Tibial nerve (tissue), 4 donors: ENCODE results near the gene TSHZ2. TPM values are rescaled to one million over a fixed set of nuclear protein-coding genes. Genes with fewer than 3 reads are reported as not detected.

Experiments used
- DNase-seq, 2 donors: peaks; one replicate each; pipeline ENCODE4 v3.0.0-alpha.2; 2019; ENCODE audit warnings: low spot score in 2 of 2
- H3K27ac ChIP-seq, 4 donors: fragments of 200-600 bp; sonication (generic) in 3 of 4; one replicate each; pipeline ENCODE4 v1.5.1; 2017 to 2019; ENCODE audit warnings: mild to moderate bottlenecking in 1 of 4
- H3K27me3 ChIP-seq, 2 donors: fragments of 200-600 bp; sonication (generic) in 1 of 2; one replicate each; pipeline versions ENCODE4 v1.5.1 to v1.6.0; 2017 to 2019
- H3K36me3 ChIP-seq, 3 donors: fragments of 200-600 bp; sonication (generic); one replicate each; pipeline ENCODE4 v1.5.1; 2018 to 2019
- H3K4me1 ChIP-seq, 4 donors: fragments of 200-600 bp; sonication (generic) in 3 of 4; one replicate each; pipeline ENCODE4 v1.5.1; 2017 to 2019
- H3K4me3 ChIP-seq, 4 donors: fragments of 200-600 bp; sonication (generic) in 3 of 4; one replicate each; pipeline ENCODE4 v1.5.1; 2017 to 2019; ENCODE audit warnings: mild to moderate bottlenecking in 1 of 4, moderate library complexity in 1 of 4
- H3K9me3 ChIP-seq, 4 donors: fragments of 200-600 bp; sonication (generic) in 3 of 4; one replicate each; pipeline ENCODE4 v1.5.1; 2017 to 2019
- EP300 ChIP-seq, 2 donors: sonication (generic); formaldehyde crosslinking; IDR thresholded peaks; one replicate each; pipeline ENCODE4 v1.6.1; 2017; ENCODE audit warnings: antibody characterized with exemption in 2 of 2, mild to moderate bottlenecking in 1 of 2
- POLR2A ChIP-seq, 2 donors: fragments of 450-650 bp; IDR thresholded peaks; one replicate each; pipeline ENCODE4 v1.6.1; 2017; ENCODE audit warnings: antibody characterized with exemption in 2 of 2, mild to moderate bottlenecking in 2 of 2, moderate library complexity in 2 of 2
- WGBS, 2 donors: methylation state at CpG; one replicate each; pipeline ENCODE4 v1.1.5; 2018; 5-methylcytosine and 5-hydroxymethylcytosine counted together
- total RNA-seq, 4 donors: library from RNA; depleted of rRNA; stranded (reverse); fragments of >200 nt; gene quantifications; one replicate each; pipeline ENCODE4 v1.1.0, GENCODE V29; 2016
- TF ChIP-seq, protein P1 (sequence below), 5 experiments: fragments of 200-600 bp in 3 of 5; fragments of 450-650 bp in 2 of 5; sonication (generic) in 3 of 5; IDR thresholded peaks; one replicate each; pipeline ENCODE4 v1.5.1; 2016 to 2019; ENCODE audit warnings: antibody characterized with exemption in 5 of 5, mild to moderate bottlenecking in 3 of 5, moderate library complexity in 2 of 5

TSHZ2 gene
- total RNA-seq, 4 donors from 2014 or later = 20.9 to 33.7 (median 25.1) TPM

DNA sequence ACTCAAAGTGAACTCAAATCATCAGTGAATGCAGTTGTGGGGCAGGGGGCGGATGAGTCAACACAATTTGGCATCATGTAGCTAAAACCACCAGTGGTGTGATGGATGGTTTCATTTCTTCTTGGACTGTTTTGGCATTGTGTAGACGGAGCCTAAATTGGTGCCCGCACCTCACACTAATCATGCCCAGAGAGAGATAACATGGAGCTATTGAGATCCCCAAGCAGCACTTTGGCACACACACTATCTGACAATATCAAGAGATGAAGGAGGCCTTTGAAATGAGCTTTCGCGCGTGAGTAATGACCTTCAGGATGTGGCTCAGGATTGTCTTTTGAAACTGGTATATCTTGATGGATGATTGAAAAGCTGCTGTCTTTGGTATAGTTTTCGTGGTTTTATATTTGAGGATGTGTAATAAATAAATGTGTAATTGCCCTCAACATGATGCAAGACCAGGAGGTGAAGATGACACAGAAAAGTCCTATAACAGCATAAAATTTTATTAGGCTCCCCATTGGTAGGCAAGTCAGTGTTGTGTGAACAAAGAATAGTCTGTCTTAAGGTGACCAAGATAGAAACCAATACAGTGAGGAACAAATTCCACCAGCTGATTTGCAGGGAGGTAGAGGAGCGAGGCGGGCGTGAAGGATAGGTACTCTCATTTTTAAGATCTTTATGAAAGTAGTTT, 174.2 kb downstream of the TSHZ2 start:
- Histone ChIP-seq H3K27me3 (no peaks in the 10 kb centered on the region), H3K4me1 (peaks cover 0 to 29% (median 2%) of the 10 kb centered on the region in 4 donors), H3K36me3 (no peaks in the 10 kb centered on the region), H3K4me3 (no peak overlapping the region), H3K9me3 (no peaks in the 10 kb centered on the region), H3K27ac (no peak overlapping the region)
- 89 to 94% methylated on average over 10 of the region's 10 CpGs for WGBS, 2 donors
- no peak for TF ChIP-seq POLR2A (IDR thresholded peaks at IDR 0.05)
- no peak for TF ChIP-seq EP300 (IDR thresholded peaks at IDR 0.05)
- TF ChIP-seq, protein P1, sequence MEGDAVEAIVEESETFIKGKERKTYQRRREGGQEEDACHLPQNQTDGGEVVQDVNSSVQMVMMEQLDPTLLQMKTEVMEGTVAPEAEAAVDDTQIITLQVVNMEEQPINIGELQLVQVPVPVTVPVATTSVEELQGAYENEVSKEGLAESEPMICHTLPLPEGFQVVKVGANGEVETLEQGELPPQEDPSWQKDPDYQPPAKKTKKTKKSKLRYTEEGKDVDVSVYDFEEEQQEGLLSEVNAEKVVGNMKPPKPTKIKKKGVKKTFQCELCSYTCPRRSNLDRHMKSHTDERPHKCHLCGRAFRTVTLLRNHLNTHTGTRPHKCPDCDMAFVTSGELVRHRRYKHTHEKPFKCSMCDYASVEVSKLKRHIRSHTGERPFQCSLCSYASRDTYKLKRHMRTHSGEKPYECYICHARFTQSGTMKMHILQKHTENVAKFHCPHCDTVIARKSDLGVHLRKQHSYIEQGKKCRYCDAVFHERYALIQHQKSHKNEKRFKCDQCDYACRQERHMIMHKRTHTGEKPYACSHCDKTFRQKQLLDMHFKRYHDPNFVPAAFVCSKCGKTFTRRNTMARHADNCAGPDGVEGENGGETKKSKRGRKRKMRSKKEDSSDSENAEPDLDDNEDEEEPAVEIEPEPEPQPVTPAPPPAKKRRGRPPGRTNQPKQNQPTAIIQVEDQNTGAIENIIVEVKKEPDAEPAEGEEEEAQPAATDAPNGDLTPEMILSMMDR (IDR thresholded peaks at IDR 0.05) = no peak
- DNase-seq = no peak

DNA sequence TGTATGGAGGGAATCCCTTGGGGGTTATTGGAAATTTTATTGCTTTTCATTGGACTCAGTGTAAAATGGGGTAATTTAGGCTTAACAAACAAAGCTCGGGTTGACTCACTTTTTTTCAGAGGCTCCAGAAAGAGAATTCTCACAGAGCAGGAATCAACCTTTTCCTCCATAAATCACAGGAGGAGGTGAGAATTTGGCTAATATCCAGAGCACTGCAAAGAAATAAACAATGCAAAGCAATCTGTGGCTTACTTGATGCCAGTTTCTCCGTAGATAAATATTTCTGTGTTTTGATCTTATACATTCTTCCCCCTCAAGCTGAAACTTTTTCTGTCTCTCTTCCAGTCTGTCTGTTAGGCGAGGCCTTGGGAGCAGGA, 176.6 kb downstream of the TSHZ2 start:
- TF ChIP-seq EP300 (IDR thresholded peaks at IDR 0.05) (no peak), POLR2A (IDR thresholded peaks at IDR 0.05) (no peak)
- TF ChIP-seq, protein P1 (IDR thresholded peaks at IDR 0.05) = no peak
- Histone ChIP-seq H3K4me1 (peaks cover 0 to 21% (median 2%) of the 10 kb centered on the region in 4 donors), H3K27ac (no peak overlapping the region), H3K27me3 (no peaks in the 10 kb centered on the region), H3K36me3 (no peaks in the 10 kb centered on the region), H3K4me3 (no peak overlapping the region), H3K9me3 (no peaks in the 10 kb centered on the region)
- no peak for DNase-seq
- 41 to 47% methylated on average over 3 of the region's 3 CpGs for WGBS, 2 donors

DNA sequence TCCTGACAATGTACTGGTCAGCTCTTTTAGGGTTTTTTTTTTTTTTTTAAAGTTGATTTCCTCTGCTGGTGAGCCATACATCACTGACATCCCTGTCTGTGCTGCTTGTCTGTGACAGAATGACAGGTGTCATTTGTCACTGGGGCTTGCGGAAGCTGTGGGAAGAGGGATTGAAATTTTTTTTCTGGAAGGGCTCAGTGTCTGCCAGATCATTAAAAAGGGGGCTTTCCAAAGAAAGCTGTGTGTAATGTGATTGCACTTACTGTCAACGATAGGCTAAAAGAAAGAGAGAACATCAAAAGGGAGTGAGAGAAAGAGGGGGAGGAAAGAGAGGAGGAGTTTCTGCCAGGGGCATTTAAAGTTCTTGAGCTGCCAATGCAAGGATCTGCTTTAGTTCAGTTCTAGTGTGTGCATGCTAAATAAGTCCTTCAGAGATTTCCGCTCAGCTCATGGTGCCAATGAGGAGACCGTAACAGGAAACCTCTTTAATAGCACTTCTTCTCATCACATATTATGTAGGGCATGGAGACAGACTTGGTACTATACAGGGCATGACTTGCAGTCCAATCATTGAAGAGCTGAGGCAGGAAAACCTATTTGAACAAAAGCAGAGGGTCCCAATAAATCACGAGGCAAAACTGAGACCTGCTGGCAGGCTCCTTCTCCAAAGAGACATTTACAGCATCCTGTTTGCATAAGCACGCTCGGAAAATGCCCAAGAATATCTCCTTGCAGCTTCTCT, 177.2 kb downstream of the TSHZ2 start:
- Histone ChIP-seq H3K4me3 (no peak overlapping the region), H3K27me3 (no peaks in the 10 kb centered on the region), H3K36me3 (no peaks in the 10 kb centered on the region), H3K4me1 (peaks cover 0 to 21% (median 2%) of the 10 kb centered on the region in 4 donors), H3K9me3 (no peaks in the 10 kb centered on the region), H3K27ac (peak overlapping the region in 1 of 4 donors; percentile 23)
- WGBS, 2 donors = 31 to 33% methylated on average over 7 of the region's 7 CpGs
- TF ChIP-seq EP300 (IDR thresholded peaks at IDR 0.05) (no peak), POLR2A (IDR thresholded peaks at IDR 0.05) (no peak)
- TF ChIP-seq, protein P1 (IDR thresholded peaks at IDR 0.05) = no peak
- DNase-seq = no peak

DNA sequence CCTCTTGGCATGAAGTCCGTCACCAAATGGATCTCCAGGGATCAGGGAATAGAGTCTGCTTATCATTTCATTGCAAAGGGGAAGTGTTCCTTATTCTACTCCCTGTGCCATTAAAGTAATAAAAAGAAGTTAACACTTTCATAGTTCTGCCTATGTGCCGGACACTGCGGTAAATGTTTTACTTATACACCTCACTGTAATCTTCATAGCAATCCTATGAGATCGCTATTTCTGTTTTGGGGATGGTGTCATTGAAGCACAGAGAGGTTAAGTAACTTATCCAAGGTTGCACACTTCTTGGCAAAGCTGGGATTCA, 177.7 kb downstream of the TSHZ2 start:
- H3K4me3 ChIP-seq = no peak overlapping the region
- peaks cover 0 to 21% (median 2%) of the 10 kb centered on the region in 4 donors for H3K4me1 ChIP-seq
- DNase-seq = no peak
- no peaks in the 10 kb centered on the region for H3K9me3 ChIP-seq
- no peak for TF ChIP-seq EP300 (IDR thresholded peaks at IDR 0.05)
- TF ChIP-seq, protein P1 (IDR thresholded peaks at IDR 0.05) = no peak
- no peaks in the 10 kb centered on the region for H3K27me3 ChIP-seq
- no peaks in the 10 kb centered on the region for H3K36me3 ChIP-seq
- no peak overlapping the region for H3K27ac ChIP-seq
- 54 to 59% methylated on average over 4 of the region's 4 CpGs for WGBS, 2 donors

DNA sequence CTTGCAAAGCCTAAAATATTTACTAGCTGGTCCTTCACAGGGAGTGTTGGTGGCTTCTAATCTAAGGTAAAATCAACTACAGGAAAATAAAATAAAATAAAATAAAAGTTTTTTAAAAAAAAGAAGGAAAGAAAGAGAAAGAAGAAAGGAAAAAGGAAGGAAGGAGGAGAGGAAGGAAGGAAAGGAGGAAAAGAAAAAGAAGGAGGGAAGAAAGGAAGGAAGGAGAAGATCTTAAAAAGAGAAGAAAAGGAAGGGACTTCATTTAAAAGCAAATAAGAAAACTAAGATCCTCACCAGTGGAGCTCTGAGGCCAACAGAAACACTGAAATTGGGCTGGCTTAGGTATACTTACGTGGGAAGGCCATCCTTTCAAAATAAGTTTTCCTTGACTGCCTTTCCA, 178.4 kb downstream of the TSHZ2 start:
- H3K4me3 ChIP-seq = no peak overlapping the region
- no peaks in the 10 kb centered on the region for H3K9me3 ChIP-seq
- H3K27ac ChIP-seq = no peak overlapping the region
- no peak for DNase-seq
- peaks cover 0 to 21% (median 2%) of the 10 kb centered on the region in 4 donors for H3K4me1 ChIP-seq
- H3K27me3 ChIP-seq = no peaks in the 10 kb centered on the region
- 67 to 76% methylated on average over 1 of the region's 1 CpG for WGBS, 2 donors
- H3K36me3 ChIP-seq = no peaks in the 10 kb centered on the region
- TF ChIP-seq, protein P1 (IDR thresholded peaks at IDR 0.05) = no peak
- TF ChIP-seq POLR2A (IDR thresholded peaks at IDR 0.05) (no peak), EP300 (IDR thresholded peaks at IDR 0.05) (no peak)
